GM23338 (cell line): ENCODE measurements around the gene ADGRV1. TPM values are rescaled to one million over a fixed set of nuclear protein-coding genes. Genes with fewer than 3 reads are reported as not detected.

Experiments
- ATAC-seq: fragments of 200-7000 bp; cut with Tn5 transposase; 3 replicates; pipeline ENCODE4 v1.9.1; 2020
- DNase-seq: peaks from one replicate; pipeline ENCODE4 v3.0.0-alpha.2; 2015; ENCODE audit warnings: low spot score
- H2AFZ ChIP-seq: fragments of 200-600 bp; sonication (generic); 2 replicates; pipeline ENCODE4 v1.8.0; 2016; ENCODE audit warnings: antibody characterized with exemption, mild to moderate bottlenecking, moderate library complexity
- H3F3A ChIP-seq: fragments of 200-600 bp; sonication (generic); replicated peaks from 2 replicates; pipeline ENCODE4 v1.8.0; 2017; ENCODE audit warnings: antibody characterized with exemption, mixed run types, low read depth
- H3K27ac ChIP-seq: fragments of 200-600 bp; sonication (generic); 2 replicates; pipeline ENCODE4 v1.6.1; 2016; ENCODE audit warnings: low read depth
- H3K27me3 ChIP-seq: fragments of 200-600 bp; sonication (generic); 2 replicates; pipeline ENCODE4 v1.8.0; 2016; ENCODE audit warnings: mild to moderate bottlenecking, mixed run types, moderate library complexity; ENCODE audit not compliant: insufficient read depth
- H3K36me3 ChIP-seq: fragments of 200-600 bp; sonication (generic); 2 replicates; pipeline ENCODE4 v1.8.0; 2016; ENCODE audit warnings: mild to moderate bottlenecking; ENCODE audit not compliant: insufficient read depth
- H3K4me1 ChIP-seq: fragments of 200-600 bp; sonication (generic); 2 replicates; pipeline ENCODE4 v1.8.0; 2016; ENCODE audit warnings: mild to moderate bottlenecking, moderate library complexity; ENCODE audit not compliant: insufficient read depth
- H3K4me2 ChIP-seq: fragments of 200-600 bp; sonication (generic); 2 replicates; pipeline ENCODE4 v1.7.1; 2017; ENCODE audit warnings: mixed run types
- H3K4me3 ChIP-seq: fragments of 200-600 bp; sonication (generic); 2 replicates; pipeline ENCODE4 v1.6.1; 2016; ENCODE audit warnings: mixed run types
- H3K79me2 ChIP-seq: fragments of 200-600 bp; sonication (generic); replicated peaks from 2 replicates; pipeline ENCODE4 v1.8.0; 2017; ENCODE audit warnings: mild to moderate bottlenecking; ENCODE audit not compliant: insufficient read depth
- H3K9me2 ChIP-seq: fragments of 200-600 bp; sonication (generic); 2 replicates; pipeline ENCODE4 v1.8.0; 2017; ENCODE audit not compliant: insufficient read depth
- H4K20me1 ChIP-seq: fragments of 200-600 bp; sonication (generic); replicated peaks from 2 replicates; pipeline ENCODE4 v1.8.0; 2017; ENCODE audit warnings: mild to moderate bottlenecking; ENCODE audit not compliant: insufficient read depth
- H3K27ac Mint-ChIP-seq: 2 replicates; pipeline ENCODE4 v1.8.0; 2020; ENCODE audit warnings: inconsistent platforms, mild to moderate bottlenecking, moderate library complexity, mixed read lengths
- H3K27me3 Mint-ChIP-seq: 3 replicates; pipeline ENCODE4 v1.8.0; 2022; ENCODE audit warnings: low read depth, mild to moderate bottlenecking, moderate library complexity, mixed read lengths, inconsistent platforms; ENCODE audit not compliant: insufficient read depth, poor library complexity
- H3K36me3 Mint-ChIP-seq: 3 replicates; pipeline ENCODE4 v1.8.0; 2021; ENCODE audit warnings: low read depth, mild to moderate bottlenecking, inconsistent platforms, moderate library complexity, mixed read lengths
- H3K4me1 Mint-ChIP-seq: 3 replicates; pipeline ENCODE4 v1.8.0; 2020; ENCODE audit warnings: mild to moderate bottlenecking, inconsistent platforms, mixed read lengths
- H3K4me3 Mint-ChIP-seq: 3 replicates; pipeline ENCODE4 v1.8.0; 2021; ENCODE audit warnings: moderate library complexity, mild to moderate bottlenecking, inconsistent platforms, mixed read lengths
- H3K9me3 Mint-ChIP-seq: 3 replicates; pipeline ENCODE4 v1.8.0; 2020; ENCODE audit warnings: moderate library complexity, mild to moderate bottlenecking, inconsistent platforms, mixed read lengths
- CREB1 ChIP-seq: fragments of 250-450 bp; sonication (Bioruptor Pico); IDR thresholded peaks from 2 replicates; pipeline ENCODE4 v1.5.0; 2020; ENCODE audit warnings: low read depth, mild to moderate bottlenecking, moderate library complexity
- EZH2 ChIP-seq: fragments of 200-600 bp; sonication (generic); IDR thresholded peaks from one replicate; pipeline ENCODE4 v1.8.0; 2017; ENCODE audit warnings: antibody characterized with exemption, mild to moderate bottlenecking, low read depth; ENCODE audit not compliant: unreplicated experiment
- JUNB ChIP-seq: IDR thresholded peaks from one replicate; pipeline ENCODE4 v1.6.1; 2016; ENCODE audit warnings: antibody characterized with exemption; ENCODE audit not compliant: unreplicated experiment
- NANOG ChIP-seq: IDR thresholded peaks from 2 replicates; pipeline ENCODE4 v1.6.1; 2016; ENCODE audit warnings: antibody characterized with exemption, borderline replicate concordance
- POLR2AphosphoS5 ChIP-seq: IDR thresholded peaks from 2 replicates; pipeline ENCODE4 v1.6.1; 2016; ENCODE audit warnings: antibody characterized with exemption, low read depth
- STAT1 ChIP-seq: IDR thresholded peaks from one replicate; pipeline ENCODE4 v1.6.1; 2016; ENCODE audit warnings: antibody characterized with exemption; ENCODE audit not compliant: unreplicated experiment
- ZNF114 ChIP-seq: fragments of 250-450 bp; sonication (Bioruptor Pico); IDR thresholded peaks from 2 replicates; pipeline ENCODE4 v1.5.0; 2020; ENCODE audit warnings: mild to moderate bottlenecking, moderate library complexity
- ZNF331 ChIP-seq: fragments of 250-450 bp; sonication (Bioruptor Pico); IDR thresholded peaks from 2 replicates; pipeline ENCODE4 v1.5.0; 2020; ENCODE audit warnings: low read depth, mild to moderate bottlenecking, moderate library complexity
- polyA plus RNA-seq: library from polyadenylated mRNA; unstranded; fragments of >200 nt; fragmentation: Nextera tagmentation; extraction: Ambion mirVana; gene quantifications from 2 replicates; pipeline ENCODE4 v1.2.1, GENCODE V29; 2016
- total RNA-seq: library from RNA; depleted of rRNA; stranded (reverse); fragments of >200 nt; shearing (Covaris generic); gene quantifications from 2 replicates; pipeline ENCODE4 v1.2.3, GENCODE V29; 2014
- TF ChIP-seq, protein P1 (sequence below), 2 experiments: fragments of 200-600 bp in 1 of 2; sonication (generic) in 1 of 2; conservative IDR thresholded peaks; 2 replicates each; pipeline versions ENCODE4 v1.5.1 to v1.6.1; 2016 to 2017; ENCODE audit warnings: antibody characterized with exemption in 2 of 2, low read depth in 2 of 2, mild to moderate bottlenecking in 2 of 2, moderate library complexity in 1 of 2
- TF ChIP-seq, protein P2 (sequence below): IDR thresholded peaks from 2 replicates; pipeline ENCODE4 v1.6.1; 2016; ENCODE audit warnings: antibody characterized with exemption
- TF ChIP-seq, protein P3 (sequence below): fragments of 250-450 bp; sonication (Bioruptor Pico); IDR thresholded peaks from 2 replicates; pipeline ENCODE4 v1.5.0; 2020; ENCODE audit warnings: mild to moderate bottlenecking, moderate library complexity

The ADGRV1 gene
- total and polyA plus RNA-seq, 2 experiments from 2014 or later = 46.1 to 149 TPM

DNA sequence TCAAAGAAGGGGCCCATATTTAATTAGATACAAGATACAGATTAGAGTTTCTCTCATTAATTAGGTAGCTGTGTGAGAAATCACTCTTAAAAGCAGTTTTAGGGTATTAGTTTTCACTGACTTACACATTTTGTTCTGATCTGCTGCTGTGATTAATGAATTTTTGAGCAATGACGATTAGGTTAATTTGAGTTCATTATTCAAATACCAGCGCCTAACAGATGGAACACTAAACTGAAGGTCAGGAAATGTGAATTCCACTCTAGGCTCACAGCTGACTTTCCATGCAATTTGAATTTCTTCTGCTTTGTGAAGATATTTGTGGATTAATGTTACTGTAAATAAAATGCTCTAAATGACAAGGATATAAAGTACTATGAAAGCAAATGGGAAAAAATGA is 380.6 kb downstream of the ADGRV1 start (continued):
- TF ChIP-seq, protein P1, sequence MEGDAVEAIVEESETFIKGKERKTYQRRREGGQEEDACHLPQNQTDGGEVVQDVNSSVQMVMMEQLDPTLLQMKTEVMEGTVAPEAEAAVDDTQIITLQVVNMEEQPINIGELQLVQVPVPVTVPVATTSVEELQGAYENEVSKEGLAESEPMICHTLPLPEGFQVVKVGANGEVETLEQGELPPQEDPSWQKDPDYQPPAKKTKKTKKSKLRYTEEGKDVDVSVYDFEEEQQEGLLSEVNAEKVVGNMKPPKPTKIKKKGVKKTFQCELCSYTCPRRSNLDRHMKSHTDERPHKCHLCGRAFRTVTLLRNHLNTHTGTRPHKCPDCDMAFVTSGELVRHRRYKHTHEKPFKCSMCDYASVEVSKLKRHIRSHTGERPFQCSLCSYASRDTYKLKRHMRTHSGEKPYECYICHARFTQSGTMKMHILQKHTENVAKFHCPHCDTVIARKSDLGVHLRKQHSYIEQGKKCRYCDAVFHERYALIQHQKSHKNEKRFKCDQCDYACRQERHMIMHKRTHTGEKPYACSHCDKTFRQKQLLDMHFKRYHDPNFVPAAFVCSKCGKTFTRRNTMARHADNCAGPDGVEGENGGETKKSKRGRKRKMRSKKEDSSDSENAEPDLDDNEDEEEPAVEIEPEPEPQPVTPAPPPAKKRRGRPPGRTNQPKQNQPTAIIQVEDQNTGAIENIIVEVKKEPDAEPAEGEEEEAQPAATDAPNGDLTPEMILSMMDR (conservative IDR thresholded peaks at IDR 0.05; ENCODE audit: low read depth in 2 of 2) = no peak
- no peak for TF ChIP-seq CREB1 (CRISPR knock-in tag)

DNA sequence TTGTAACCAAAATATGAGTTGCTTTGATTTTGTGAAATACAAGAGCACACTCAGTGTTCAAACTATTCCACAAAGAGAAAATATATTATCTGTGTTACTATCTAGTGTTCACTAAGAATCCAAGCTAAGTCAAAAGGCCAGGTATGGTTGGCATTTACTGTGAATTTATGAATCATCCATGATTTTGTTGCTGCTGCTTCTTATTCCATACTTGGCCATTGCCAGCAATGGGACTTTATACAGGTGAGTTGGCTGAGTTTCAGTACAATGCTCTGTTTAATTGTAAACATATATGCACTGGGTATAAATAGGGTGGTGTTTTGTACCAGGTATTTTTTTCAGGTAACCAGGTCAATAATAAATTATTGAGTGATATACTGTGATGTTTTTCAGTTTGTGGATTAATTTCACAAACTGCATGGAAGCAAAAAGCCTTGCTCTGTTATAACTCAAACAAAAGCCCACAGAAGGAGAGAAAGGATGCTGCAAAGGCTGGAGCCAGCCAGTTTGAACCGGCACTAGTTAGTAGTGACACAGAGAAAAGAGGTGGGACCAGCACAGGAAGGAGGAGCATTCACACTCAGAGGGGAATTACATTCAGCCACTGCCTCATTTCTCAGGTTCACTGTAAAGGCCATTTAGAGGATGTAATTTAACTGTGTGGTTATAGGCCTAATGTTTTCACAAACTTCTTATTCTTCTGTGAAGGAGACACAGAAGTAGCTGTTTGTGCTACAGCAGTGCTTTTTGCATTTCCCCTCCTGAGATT is 381.8 kb downstream of the ADGRV1 start:
- DNase-seq (peak; percentile 91), ATAC-seq (peak; percentile 100)
- TF ChIP-seq, protein P1 (conservative IDR thresholded peaks at IDR 0.05; ENCODE audit: low read depth in 2 of 2) = no peak
- TF ChIP-seq POLR2AphosphoS5 (no peak), JUNB (no peak), ZNF114 (no peak), STAT1 (no peak), ZNF331 (no peak), EZH2 (no peak), CREB1 (CRISPR knock-in tag) (no peak), NANOG (no peak)
- TF ChIP-seq, protein P2, sequence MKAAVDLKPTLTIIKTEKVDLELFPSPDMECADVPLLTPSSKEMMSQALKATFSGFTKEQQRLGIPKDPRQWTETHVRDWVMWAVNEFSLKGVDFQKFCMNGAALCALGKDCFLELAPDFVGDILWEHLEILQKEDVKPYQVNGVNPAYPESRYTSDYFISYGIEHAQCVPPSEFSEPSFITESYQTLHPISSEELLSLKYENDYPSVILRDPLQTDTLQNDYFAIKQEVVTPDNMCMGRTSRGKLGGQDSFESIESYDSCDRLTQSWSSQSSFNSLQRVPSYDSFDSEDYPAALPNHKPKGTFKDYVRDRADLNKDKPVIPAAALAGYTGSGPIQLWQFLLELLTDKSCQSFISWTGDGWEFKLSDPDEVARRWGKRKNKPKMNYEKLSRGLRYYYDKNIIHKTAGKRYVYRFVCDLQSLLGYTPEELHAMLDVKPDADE = no peak
- TF ChIP-seq, protein P3, sequence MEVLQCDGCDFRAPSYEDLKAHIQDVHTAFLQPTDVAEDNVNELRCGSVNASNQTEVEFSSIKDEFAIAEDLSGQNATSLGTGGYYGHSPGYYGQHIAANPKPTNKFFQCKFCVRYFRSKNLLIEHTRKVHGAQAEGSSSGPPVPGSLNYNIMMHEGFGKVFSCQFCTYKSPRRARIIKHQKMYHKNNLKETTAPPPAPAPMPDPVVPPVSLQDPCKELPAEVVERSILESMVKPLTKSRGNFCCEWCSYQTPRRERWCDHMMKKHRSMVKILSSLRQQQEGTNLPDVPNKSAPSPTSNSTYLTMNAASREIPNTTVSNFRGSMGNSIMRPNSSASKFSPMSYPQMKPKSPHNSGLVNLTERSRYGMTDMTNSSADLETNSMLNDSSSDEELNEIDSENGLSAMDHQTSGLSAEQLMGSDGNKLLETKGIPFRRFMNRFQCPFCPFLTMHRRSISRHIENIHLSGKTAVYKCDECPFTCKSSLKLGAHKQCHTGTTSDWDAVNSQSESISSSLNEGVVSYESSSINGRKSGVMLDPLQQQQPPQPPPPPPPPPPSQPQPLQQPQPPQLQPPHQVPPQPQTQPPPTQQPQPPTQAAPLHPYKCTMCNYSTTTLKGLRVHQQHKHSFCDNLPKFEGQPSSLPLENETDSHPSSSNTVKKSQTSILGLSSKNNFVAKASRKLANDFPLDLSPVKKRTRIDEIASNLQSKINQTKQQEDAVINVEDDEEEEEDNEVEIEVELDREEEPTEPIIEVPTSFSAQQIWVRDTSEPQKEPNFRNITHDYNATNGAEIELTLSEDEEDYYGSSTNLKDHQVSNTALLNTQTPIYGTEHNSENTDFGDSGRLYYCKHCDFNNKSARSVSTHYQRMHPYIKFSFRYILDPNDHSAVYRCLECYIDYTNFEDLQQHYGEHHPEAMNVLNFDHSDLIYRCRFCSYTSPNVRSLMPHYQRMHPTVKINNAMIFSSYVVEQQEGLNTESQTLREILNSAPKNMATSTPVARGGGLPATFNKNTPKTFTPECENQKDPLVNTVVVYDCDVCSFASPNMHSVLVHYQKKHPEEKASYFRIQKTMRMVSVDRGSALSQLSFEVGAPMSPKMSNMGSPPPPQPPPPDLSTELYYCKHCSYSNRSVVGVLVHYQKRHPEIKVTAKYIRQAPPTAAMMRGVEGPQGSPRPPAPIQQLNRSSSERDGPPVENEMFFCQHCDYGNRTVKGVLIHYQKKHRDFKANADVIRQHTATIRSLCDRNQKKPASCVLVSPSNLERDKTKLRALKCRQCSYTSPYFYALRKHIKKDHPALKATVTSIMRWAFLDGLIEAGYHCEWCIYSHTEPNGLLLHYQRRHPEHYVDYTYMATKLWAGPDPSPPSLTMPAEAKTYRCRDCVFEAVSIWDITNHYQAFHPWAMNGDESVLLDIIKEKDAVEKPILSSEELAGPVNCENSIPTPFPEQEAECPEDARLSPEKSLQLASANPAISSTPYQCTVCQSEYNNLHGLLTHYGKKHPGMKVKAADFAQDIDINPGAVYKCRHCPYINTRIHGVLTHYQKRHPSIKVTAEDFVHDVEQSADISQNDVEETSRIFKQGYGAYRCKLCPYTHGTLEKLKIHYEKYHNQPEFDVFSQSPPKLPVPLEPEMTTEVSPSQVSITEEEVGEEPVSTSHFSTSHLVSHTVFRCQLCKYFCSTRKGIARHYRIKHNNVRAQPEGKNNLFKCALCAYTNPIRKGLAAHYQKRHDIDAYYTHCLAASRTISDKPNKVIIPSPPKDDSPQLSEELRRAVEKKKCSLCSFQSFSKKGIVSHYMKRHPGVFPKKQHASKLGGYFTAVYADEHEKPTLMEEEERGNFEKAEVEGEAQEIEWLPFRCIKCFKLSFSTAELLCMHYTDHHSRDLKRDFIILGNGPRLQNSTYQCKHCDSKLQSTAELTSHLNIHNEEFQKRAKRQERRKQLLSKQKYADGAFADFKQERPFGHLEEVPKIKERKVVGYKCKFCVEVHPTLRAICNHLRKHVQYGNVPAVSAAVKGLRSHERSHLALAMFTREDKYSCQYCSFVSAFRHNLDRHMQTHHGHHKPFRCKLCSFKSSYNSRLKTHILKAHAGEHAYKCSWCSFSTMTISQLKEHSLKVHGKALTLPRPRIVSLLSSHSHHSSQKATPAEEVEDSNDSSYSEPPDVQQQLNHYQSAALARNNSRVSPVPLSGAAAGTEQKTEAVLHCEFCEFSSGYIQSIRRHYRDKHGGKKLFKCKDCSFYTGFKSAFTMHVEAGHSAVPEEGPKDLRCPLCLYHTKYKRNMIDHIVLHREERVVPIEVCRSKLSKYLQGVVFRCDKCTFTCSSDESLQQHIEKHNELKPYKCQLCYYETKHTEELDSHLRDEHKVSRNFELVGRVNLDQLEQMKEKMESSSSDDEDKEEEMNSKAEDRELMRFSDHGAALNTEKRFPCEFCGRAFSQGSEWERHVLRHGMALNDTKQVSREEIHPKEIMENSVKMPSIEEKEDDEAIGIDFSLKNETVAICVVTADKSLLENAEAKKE (CRISPR knock-in tag) = no peak
- Mint-ChIP-seq H3K4me1 (peaks cover 27% of the 10 kb centered on the region), H3K27me3 (no peaks in the 10 kb centered on the region), H3K4me3 (no peak overlapping the region; the same call in 2 of the 3 replicates), H3K27ac (peak overlapping the region; percentile 96), H3K36me3 (peaks cover 7% of the 10 kb centered on the region; the same call in 2 of the 3 replicates), H3K9me3 (no peaks in the 10 kb centered on the region)
- Histone ChIP-seq H3F3A (no peaks in the 10 kb centered on the region), H3K4me3 (no peak overlapping the region), H3K27ac (peak overlapping the region; percentile 82), H3K79me2 (0 out of 2 replicates have a peak, but pooled peaks cover 3% of the 10 kb centered on the region), H3K4me1 (peaks cover 10% of the 10 kb centered on the region), H3K9me2 (no peaks in the 10 kb centered on the region), H3K27me3 (no peaks in the 10 kb centered on the region), H3K4me2 (no peak overlapping the region), H3K36me3 (no peaks in the 10 kb centered on the region), H4K20me1 (no peaks in the 10 kb centered on the region), H2AFZ (no peak overlapping the region)
